GM23248 (cell line): ENCODE measurements around the gene RNU1-1.
"Not testable (repeated sequence)": the region's sequence is repeated elsewhere in the genome, so short reads cannot be mapped to it uniquely, and the experiment has no call there.

Experiments
- EZH2 ChIP-seq: fragments of 200-600 bp; sonication (generic); IDR thresholded peaks from 2 replicates; pipeline ENCODE4 v1.6.1; 2018; ENCODE audit warnings: antibody characterized with exemption, mild to moderate bottlenecking; ENCODE audit not compliant: insufficient read depth, poor library complexity, severe bottlenecking
- EZH2phosphoT487 ChIP-seq: fragments of 200-600 bp; sonication (generic); IDR thresholded peaks from 2 replicates; pipeline ENCODE4 v1.6.1; 2018; ENCODE audit warnings: antibody characterized with exemption, moderate library complexity, mild to moderate bottlenecking, low read depth; ENCODE audit not compliant: insufficient read depth

GRCh38 chr1:16498047-16498446, 16.0 kb downstream of the RNU1-1 start:
- TF ChIP-seq EZH2, EZH2phosphoT487: not testable (repeated sequence)
